Measurements from ENCODE around the gene CCL19. TPM values are rescaled to one million over a fixed set of nuclear protein-coding genes. Genes with fewer than 3 reads are reported as not detected.

CCL19 gene
- total and polyA plus RNA-seq, 2 of the 8 experiments (the other 6 are each of a cell fraction or from before 2014, with no cell fraction given) = not detected

GRCh38 chr9:34653151-34654072 is 37.7 kb downstream of the CCL19 start (continued):
- no peak for TF ChIP-seq FOSL1 (IDR thresholded peaks at IDR 0.05; ENCODE audit: insufficient read depth, low read depth, low read length)
- no peak for TF ChIP-seq BACH1 (IDR thresholded peaks at IDR 0.05; ENCODE audit: low read length)
- no peak for TF ChIP-seq E2F6 (IDR thresholded peaks at IDR 0.05)
- TF ChIP-seq PHF8 (conservative IDR thresholded peaks at IDR 0.05; ENCODE audit: low read depth, low read length) = no peak
- TF ChIP-seq CBX8 (IDR thresholded peaks at IDR 0.05; ENCODE audit: borderline replicate concordance, low read depth, low read length) = no peak
